ENCODE results near the gene CMTM3. TPM values are rescaled to one million over a fixed set of nuclear protein-coding genes. Genes with fewer than 3 reads are reported as not detected.
A peak's percentile ranks its signal among the peaks of the same experiment; 100 is the strongest.

The CMTM3 gene
- total and polyA plus RNA-seq, 2 experiments from 2014 or later, result 32.6 to 47.0 TPM

- in situ Hi-C loops (cut with MboI), result no loop called here
- 89 to 92% methylated on average over 1 of the region's 1 CpG for WGBS, 2 experiments (ENCODE audit: low coverage in 1 of 2, low lambda C conversion rate in 2 of 2, missing lambda C conversion rate in 2 of 2)
- Histone ChIP-seq H3K4me2 (ENCODE audit: unreplicated experiment) (no peak overlapping the region), H3K27ac (no peak overlapping the region), H2AFZ (no peak overlapping the region), H3K9me3 (ENCODE audit: low read depth) (no peaks in the 10 kb centered on the region), H3F3A (ENCODE audit: insufficient read depth) (peaks cover 7% of the 10 kb centered on the region; the same call in 1 of the 2 replicates), H3K4me3 (no peak overlapping the region), H4K20me1 (ENCODE audit: insufficient read depth) (no peaks in the 10 kb centered on the region), H3K27me3 (replicated peaks; ENCODE audit: insufficient read depth) (peaks cover 10% of the 10 kb centered on the region), H3K4me1 (ENCODE audit: insufficient read depth) (peaks cover 12% of the 10 kb centered on the region), H3K9ac (no peak overlapping the region), H3K79me2 (ENCODE audit: insufficient read depth) (no peaks in the 10 kb centered on the region), H3K9me2 (ENCODE audit: insufficient read depth) (no peaks in the 10 kb centered on the region), H3K36me3 (ENCODE audit: low read depth) (no peaks in the 10 kb centered on the region)
- DNase-seq, result no peak
- TF ChIP-seq EZH2 (IDR thresholded peaks at IDR 0.05; ENCODE audit: insufficient read depth, poor library complexity, severe bottlenecking) (no peak), EZH2phosphoT487 (IDR thresholded peaks at IDR 0.05; ENCODE audit: insufficient read depth, low read depth) (no peak)
These were observed 30.4 kb upstream of the CMTM3 start for GRCh38 chr16:66574081-66574480.

GRCh38 chr16:66574531-66574930, 30.0 kb upstream of the CMTM3 start:
- no peak for DNase-seq
- H4K20me1 ChIP-seq (ENCODE audit: insufficient read depth), result no peaks in the 10 kb centered on the region
- H2AFZ ChIP-seq, result no peak overlapping the region
- H3K9me2 ChIP-seq (ENCODE audit: insufficient read depth), result no peaks in the 10 kb centered on the region
- H3F3A ChIP-seq (ENCODE audit: insufficient read depth), result peaks cover 2% of the 10 kb centered on the region; the same call in 1 of the 2 replicates
- in situ Hi-C loops (cut with MboI), result no loop called here
- H3K79me2 ChIP-seq (ENCODE audit: insufficient read depth), result no peaks in the 10 kb centered on the region
- H3K36me3 ChIP-seq (ENCODE audit: low read depth), result no peaks in the 10 kb centered on the region
- no peak overlapping the region for H3K4me2 ChIP-seq (ENCODE audit: unreplicated experiment)
- WGBS, 2 experiments (ENCODE audit: low coverage in 1 of 2, low lambda C conversion rate in 2 of 2, missing lambda C conversion rate in 2 of 2), result 96 to 100% methylated on average over 3 of the region's 3 CpGs
- H3K27me3 ChIP-seq (replicated peaks; ENCODE audit: insufficient read depth), result peaks cover 10% of the 10 kb centered on the region
- no peaks in the 10 kb centered on the region for H3K9me3 ChIP-seq (ENCODE audit: low read depth)
- peaks cover 8% of the 10 kb centered on the region for H3K4me1 ChIP-seq (ENCODE audit: insufficient read depth)
- H3K9ac ChIP-seq, result no peak overlapping the region
- H3K27ac ChIP-seq, result no peak overlapping the region
- no peak overlapping the region for H3K4me3 ChIP-seq
- TF ChIP-seq EZH2phosphoT487 (IDR thresholded peaks at IDR 0.05; ENCODE audit: insufficient read depth, low read depth) (no peak), EZH2 (IDR thresholded peaks at IDR 0.05; ENCODE audit: insufficient read depth, poor library complexity, severe bottlenecking) (no peak)

- 98 to 100% methylated on average over 3 of the region's 3 CpGs for WGBS, 2 experiments (ENCODE audit: low coverage in 1 of 2, low lambda C conversion rate in 2 of 2, missing lambda C conversion rate in 2 of 2)
- DNase-seq, result no peak
- no peak overlapping the region for H3K4me2 ChIP-seq (ENCODE audit: unreplicated experiment)
- peaks cover 10% of the 10 kb centered on the region for H3K27me3 ChIP-seq (replicated peaks; ENCODE audit: insufficient read depth)
- H3K9ac ChIP-seq, result no peak overlapping the region
- H3K79me2 ChIP-seq (ENCODE audit: insufficient read depth), result no peaks in the 10 kb centered on the region
- no peak overlapping the region for H3K4me3 ChIP-seq
- TF ChIP-seq EZH2phosphoT487 (IDR thresholded peaks at IDR 0.05; ENCODE audit: insufficient read depth, low read depth), result no peak
- no peak for TF ChIP-seq EZH2 (IDR thresholded peaks at IDR 0.05; ENCODE audit: insufficient read depth, poor library complexity, severe bottlenecking)
- H4K20me1 ChIP-seq (ENCODE audit: insufficient read depth), result no peaks in the 10 kb centered on the region
- H3K27ac ChIP-seq, result no peak overlapping the region
- peaks cover 3% of the 10 kb centered on the region for H3K4me1 ChIP-seq (ENCODE audit: insufficient read depth)
- no peaks in the 10 kb centered on the region for H3K36me3 ChIP-seq (ENCODE audit: low read depth)
- peaks cover 2% of the 10 kb centered on the region for H3F3A ChIP-seq (ENCODE audit: insufficient read depth)
- H3K9me3 ChIP-seq (ENCODE audit: low read depth), result no peaks in the 10 kb centered on the region
- H2AFZ ChIP-seq, result no peak overlapping the region
- H3K9me2 ChIP-seq (ENCODE audit: insufficient read depth), result no peaks in the 10 kb centered on the region
- in situ Hi-C loops (cut with MboI), result no loop called here
These were observed 29.4 kb upstream of the CMTM3 start for GRCh38 chr16:66575060-66575459.

- H3K4me1 ChIP-seq (ENCODE audit: insufficient read depth), result peaks cover 12% of the 10 kb centered on the region
- TF ChIP-seq EZH2phosphoT487 (IDR thresholded peaks at IDR 0.05; ENCODE audit: insufficient read depth, low read depth) (no peak), EZH2 (IDR thresholded peaks at IDR 0.05; ENCODE audit: insufficient read depth, poor library complexity, severe bottlenecking) (no peak)
- H3K9me3 ChIP-seq (ENCODE audit: low read depth), result no peaks in the 10 kb centered on the region
- no peak overlapping the region for H2AFZ ChIP-seq
- H3K4me2 ChIP-seq (ENCODE audit: unreplicated experiment), result no peak overlapping the region
- 68 to 73% methylated on average over 5 of the region's 5 CpGs for WGBS, 2 experiments (ENCODE audit: low coverage in 1 of 2, low lambda C conversion rate in 2 of 2, missing lambda C conversion rate in 2 of 2)
- H4K20me1 ChIP-seq (ENCODE audit: insufficient read depth), result no peaks in the 10 kb centered on the region
- H3K9me2 ChIP-seq (ENCODE audit: insufficient read depth), result no peaks in the 10 kb centered on the region
- no peaks in the 10 kb centered on the region for H3K36me3 ChIP-seq (ENCODE audit: low read depth)
- H3K27me3 ChIP-seq (replicated peaks; ENCODE audit: insufficient read depth), result peaks cover 10% of the 10 kb centered on the region
- no peak overlapping the region for H3K27ac ChIP-seq
- no peaks in the 10 kb centered on the region for H3K79me2 ChIP-seq (ENCODE audit: insufficient read depth)
- DNase-seq, result peak; percentile 34
- H3F3A ChIP-seq (ENCODE audit: insufficient read depth), result peaks cover 14% of the 10 kb centered on the region
- H3K4me3 ChIP-seq, result no peak overlapping the region
- in situ Hi-C loops (cut with MboI), result no loop called here
- H3K9ac ChIP-seq, result no peak overlapping the region
These were observed 28.2 kb upstream of the CMTM3 start for GRCh38 chr16:66576296-66576695.

Measured in GM23248 (cell line).